ENCODE measurements around the gene TMBIM1. TPM values are rescaled to one million over a fixed set of nuclear protein-coding genes. Genes with fewer than 3 reads are reported as not detected.
A peak's percentile ranks its signal among the peaks of the same experiment; 100 is the strongest.
"Not testable (repeated sequence)": the region's sequence is repeated elsewhere in the genome, so short reads cannot be mapped to it uniquely, and the experiment has no call there.

The TMBIM1 gene
- total RNA-seq, 1 experiment from 2014 or later, result 70.5 TPM

- no peak for DNase-seq (ENCODE audit: low spot score)
Observed at GRCh38 chr2:218318241-218318640, 25.9 kb upstream of the TMBIM1 start.

GRCh38 chr2:218317835-218318234, 25.5 kb upstream of the TMBIM1 start:
- DNase-seq (ENCODE audit: low spot score), result no peak

GRCh38 chr2:218317303-218317630, 25.0 kb upstream of the TMBIM1 start:
- no peak for DNase-seq (ENCODE audit: low spot score)

- no peak for DNase-seq (ENCODE audit: low spot score)
Observed at GRCh38 chr2:218315397-218315796, 23.1 kb upstream of the TMBIM1 start.

- not testable (repeated sequence) for DNase-seq (ENCODE audit: low spot score)
Observed at GRCh38 chr2:218314764-218315163, 22.5 kb upstream of the TMBIM1 start.

GRCh38 chr2:218313356-218313755, 21.1 kb upstream of the TMBIM1 start:
- no peak for DNase-seq (ENCODE audit: low spot score)

GRCh38 chr2:218312267-218312756, 20.0 kb upstream of the TMBIM1 start:
- no peak for DNase-seq (ENCODE audit: low spot score)

GRCh38 chr2:218311541-218312266, 19.4 kb upstream of the TMBIM1 start:
- not testable (repeated sequence) for DNase-seq (ENCODE audit: low spot score)

- DNase-seq (ENCODE audit: low spot score), result no peak
Observed at GRCh38 chr2:218310853-218311540, 18.7 kb upstream of the TMBIM1 start.

GRCh38 chr2:218307415-218308090, 15.2 kb upstream of the TMBIM1 start:
- no peak for DNase-seq (ENCODE audit: low spot score)

GRCh38 chr2:218306184-218306920, 14.0 kb upstream of the TMBIM1 start:
- no peak for DNase-seq (ENCODE audit: low spot score)

- no peak for DNase-seq (ENCODE audit: low spot score)
Observed at GRCh38 chr2:218305383-218305782, 13.1 kb upstream of the TMBIM1 start.

- DNase-seq (ENCODE audit: low spot score), result peak; percentile 73
Observed at GRCh38 chr2:218301176-218301819, 9.0 kb upstream of the TMBIM1 start.

GRCh38 chr2:218300141-218300540, 7.8 kb upstream of the TMBIM1 start:
- no peak for DNase-seq (ENCODE audit: low spot score)

GRCh38 chr2:218298314-218298875, 6.1 kb upstream of the TMBIM1 start:
- DNase-seq (ENCODE audit: low spot score), result no peak

GRCh38 chr2:218296847-218297246, 4.5 kb upstream of the TMBIM1 start:
- DNase-seq (ENCODE audit: low spot score), result no peak

GRCh38 chr2:218296200-218296599, 3.9 kb upstream of the TMBIM1 start:
- no peak for DNase-seq (ENCODE audit: low spot score)

- no peak for DNase-seq (ENCODE audit: low spot score)
Observed at GRCh38 chr2:218295029-218295428, 2.7 kb upstream of the TMBIM1 start.

- DNase-seq (ENCODE audit: low spot score), result no peak
Observed at GRCh38 chr2:218294430-218295022, 2.2 kb upstream of the TMBIM1 start.

GRCh38 chr2:218293715-218294429, 1.6 kb upstream of the TMBIM1 start:
- DNase-seq (ENCODE audit: low spot score), result no peak
